CD4-positive, alpha-beta memory T cell (primary cell): ENCODE results near the gene CTNS. TPM values are rescaled to one million over a fixed set of nuclear protein-coding genes. Genes with fewer than 3 reads are reported as not detected.

Experiments
- CTCF ChIA-PET: fragments of 350-600 bp; sonication (Branson Sonifier 250); formaldehyde crosslinking; loops from one replicate; lab custom pipeline; 2021; ENCODE audit warnings: inconsistent platforms; ENCODE audit not compliant: partially characterized antibody; lab: Charles Lee
- POLR2A ChIA-PET: fragments of 350-600 bp; sonication (Branson Sonifier 250); formaldehyde crosslinking; loops from one replicate; lab custom pipeline; 2021; ENCODE audit not compliant: partially characterized antibody; lab: Charles Lee
- DNase-seq, 5 donors: peaks; one replicate each; pipeline versions ENCODE4 v3.0.0 to v3.0.0-alpha.2; 2020 to 2022; ENCODE audit warnings: mixed read lengths in 1 of 5
- H3K27ac ChIP-seq: one replicate; pipeline ENCODE4 v1.7.0; 2013; ENCODE audit warnings: low read depth, low read length
- H3K27me3 ChIP-seq: 2 replicates; pipeline ENCODE4 v1.7.0; 2013; ENCODE audit warnings: mild to moderate bottlenecking, low read length, moderate library complexity; ENCODE audit not compliant: insufficient read depth
- H3K36me3 ChIP-seq: 2 replicates; pipeline ENCODE4 v1.7.0; 2013; ENCODE audit warnings: mild to moderate bottlenecking, low read length, moderate library complexity; ENCODE audit not compliant: insufficient read depth
- H3K4me1 ChIP-seq: 2 replicates; pipeline ENCODE4 v1.7.0; 2013; ENCODE audit warnings: mild to moderate bottlenecking, low read length, moderate library complexity; ENCODE audit not compliant: insufficient read depth
- H3K4me3 ChIP-seq, 2 donors: one replicate each; pipeline ENCODE4 v1.7.0; 2013; ENCODE audit warnings: low read length in 2 of 2, mild to moderate bottlenecking in 1 of 2
- H3K9me3 ChIP-seq, 2 donors: one replicate each; pipeline ENCODE4 v1.7.0; 2013; ENCODE audit warnings: low read length in 2 of 2, control low read depth in 1 of 2; ENCODE audit not compliant: control insufficient read depth in 1 of 2
- H3K27ac Mint-ChIP-seq, 7 donors: one replicate each; pipeline ENCODE4 v1.8.0; 2020 to 2021; ENCODE audit warnings: mixed read lengths in 7 of 7, mild to moderate bottlenecking in 6 of 7, inconsistent platforms in 3 of 7, moderate library complexity in 3 of 7
- H3K27me3 Mint-ChIP-seq, 2 donors: one replicate each; pipeline ENCODE4 v1.8.0; 2020 to 2021; ENCODE audit warnings: mixed read lengths in 2 of 2
- H3K36me3 Mint-ChIP-seq, 2 donors: one replicate each; pipeline ENCODE4 v1.8.0; 2020 to 2021; ENCODE audit warnings: mixed read lengths in 2 of 2, inconsistent platforms in 1 of 2, mild to moderate bottlenecking in 1 of 2
- H3K4me1 Mint-ChIP-seq, 4 donors: one replicate each; pipeline ENCODE4 v1.8.0; 2020 to 2021; ENCODE audit warnings: mixed read lengths in 4 of 4, mild to moderate bottlenecking in 1 of 4
- H3K4me3 Mint-ChIP-seq, 8 donors: one replicate each; pipeline ENCODE4 v1.8.0; 2020 to 2021; ENCODE audit warnings: mixed read lengths in 8 of 8, mild to moderate bottlenecking in 7 of 8, moderate library complexity in 6 of 8, inconsistent platforms in 3 of 8
- H3K9me3 Mint-ChIP-seq, 8 donors: one replicate each; pipeline ENCODE4 v1.8.0; 2020 to 2021; ENCODE audit warnings: mixed read lengths in 8 of 8, mild to moderate bottlenecking in 5 of 8, inconsistent platforms in 3 of 8, moderate library complexity in 1 of 8
- intact Hi-C: fragments of 100-400 bp; cut with micrococcal nuclease; formaldehyde crosslinking; loops from one replicate; pipeline ENCODE4 v1.15.1; 2023
- polyA plus RNA-seq, 2 donors: library from polyadenylated mRNA; unstranded; fragments of 300-500 nt; fragmentation: Illumina TruSeq; gene quantifications; one replicate each; pipeline ENCODE4 v1.2.3, GENCODE V29; 2021
- total RNA-seq, 2 experiments: library from RNA; stranded (reverse); gene quantifications; one replicate each; pipeline ENCODE4 v1.2.3, GENCODE V29; 2021

The CTNS gene
- total and polyA plus RNA-seq, 4 experiments from 2014 or later, result 7.7 to 12.0 (median 9.8) TPM

GRCh38 chr17:3657874-3658783, 21.6 kb downstream of the CTNS start:
- POLR2A ChIA-PET, result interaction anchor here (1.1 kb wide), 1 partner anchor 22 kb away, joined by 3 read pairs; the partner anchor contains the start of genes CTNS and SHPK

GRCh38 chr17:3658784-3659449, 22.4 kb downstream of the CTNS start:
- Histone ChIP-seq H3K27me3 (no peaks in the 10 kb centered on the region), H3K36me3 (no peaks in the 10 kb centered on the region), H3K4me3 (no peak overlapping the region), H3K4me1 (no peaks in the 10 kb centered on the region), H3K9me3 (no peaks in the 10 kb centered on the region), H3K27ac (no peak overlapping the region)
- H3K4me3 Mint-ChIP-seq, result no peak overlapping the region
- intact Hi-C loops, result no loop called here
- H3K36me3 Mint-ChIP-seq, result no peaks in the 10 kb centered on the region
- no peaks in the 10 kb centered on the region for H3K4me1 Mint-ChIP-seq
- H3K27me3 Mint-ChIP-seq, result no peaks in the 10 kb centered on the region
- ChIA-PET POLR2A (no interaction called here), CTCF (no interaction called here)
- no peaks in the 10 kb centered on the region for H3K9me3 Mint-ChIP-seq
- H3K27ac Mint-ChIP-seq, result no peak overlapping the region
- no peak for DNase-seq

More at GRCh38 chr17:3657874-3658783, 21.6 kb downstream of the CTNS start:
- CTCF ChIA-PET, result no interaction called here
- no peaks in the 10 kb centered on the region for H3K9me3 Mint-ChIP-seq
- H3K27me3 Mint-ChIP-seq, result no peaks in the 10 kb centered on the region
- H3K36me3 ChIP-seq, result no peaks in the 10 kb centered on the region
- intact Hi-C loops, result no loop called here
- H3K27ac ChIP-seq, result no peak overlapping the region
- DNase-seq, result no peak
- no peaks in the 10 kb centered on the region for H3K27me3 ChIP-seq
- no peak overlapping the region for H3K27ac Mint-ChIP-seq
- H3K4me1 ChIP-seq, result no peaks in the 10 kb centered on the region
- H3K36me3 Mint-ChIP-seq, result peaks cover 0 to 1% of the 10 kb centered on the region in 2 donors
- H3K4me1 Mint-ChIP-seq, result no peaks in the 10 kb centered on the region
- no peak overlapping the region for H3K4me3 ChIP-seq
- no peaks in the 10 kb centered on the region for H3K9me3 ChIP-seq
- no peak overlapping the region for H3K4me3 Mint-ChIP-seq

DNA sequence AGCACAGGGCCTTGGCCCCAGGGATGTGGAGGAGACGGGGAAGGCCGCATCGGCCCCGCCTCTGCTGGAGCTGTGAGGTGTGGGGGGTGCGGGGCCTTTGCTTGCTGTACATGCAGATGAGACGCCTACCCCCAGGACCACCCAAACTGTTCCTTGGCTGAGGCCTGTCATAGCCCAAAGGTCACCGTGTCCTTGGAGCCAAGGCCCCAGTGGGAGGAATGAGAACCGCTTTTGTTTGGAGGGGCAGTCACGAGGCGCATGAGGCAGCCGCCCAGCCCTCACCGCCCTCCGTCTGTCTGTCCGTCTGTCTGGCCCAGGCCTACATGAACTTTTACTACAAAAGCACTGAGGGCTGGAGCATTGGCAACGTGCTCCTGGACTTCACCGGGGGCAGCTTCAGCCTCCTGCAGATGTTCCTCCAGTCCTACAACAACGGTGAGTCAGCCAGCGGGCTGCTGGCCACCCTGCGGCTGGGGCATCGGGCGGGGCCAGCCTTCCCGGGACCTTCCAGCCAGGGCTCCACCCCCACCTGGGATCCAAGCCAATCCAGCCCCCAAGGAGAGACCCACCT, 23.1 kb downstream of the CTNS start:
- ChIA-PET CTCF (no interaction called here), POLR2A (no interaction called here)
- Histone ChIP-seq H3K4me3 (no peak overlapping the region), H3K27me3 (no peaks in the 10 kb centered on the region), H3K27ac (no peak overlapping the region), H3K4me1 (no peaks in the 10 kb centered on the region), H3K9me3 (no peaks in the 10 kb centered on the region), H3K36me3 (no peaks in the 10 kb centered on the region)
- Mint-ChIP-seq H3K36me3 (no peaks in the 10 kb centered on the region), H3K27me3 (no peaks in the 10 kb centered on the region), H3K27ac (no peak overlapping the region), H3K4me3 (no peak overlapping the region), H3K4me1 (no peaks in the 10 kb centered on the region), H3K9me3 (no peaks in the 10 kb centered on the region)
- intact Hi-C loops, result no loop called here
- no peak for DNase-seq

- DNase-seq, result no peak
- Histone ChIP-seq H3K27ac (no peak overlapping the region), H3K9me3 (no peaks in the 10 kb centered on the region), H3K27me3 (no peaks in the 10 kb centered on the region), H3K36me3 (no peaks in the 10 kb centered on the region), H3K4me1 (no peaks in the 10 kb centered on the region), H3K4me3 (no peak overlapping the region)
- intact Hi-C loops, result no loop called here
- no peak overlapping the region for H3K4me3 Mint-ChIP-seq
- CTCF ChIA-PET, result interaction anchor here (1.4 kb wide), 1 partner anchor 19 kb away, joined by 3 read pairs; no protein-coding TSS in a partner anchor
- H3K27me3 Mint-ChIP-seq, result no peaks in the 10 kb centered on the region
- H3K27ac Mint-ChIP-seq, result no peak overlapping the region
- POLR2A ChIA-PET, result no interaction called here
- H3K36me3 Mint-ChIP-seq, result no peaks in the 10 kb centered on the region
- H3K9me3 Mint-ChIP-seq, result no peaks in the 10 kb centered on the region
- peaks cover 0 to 2% (median 0%) of the 10 kb centered on the region in 4 donors for H3K4me1 Mint-ChIP-seq
Measured at GRCh38 chr17:3660311-3660891, 23.8 kb downstream of the CTNS start.

DNA sequence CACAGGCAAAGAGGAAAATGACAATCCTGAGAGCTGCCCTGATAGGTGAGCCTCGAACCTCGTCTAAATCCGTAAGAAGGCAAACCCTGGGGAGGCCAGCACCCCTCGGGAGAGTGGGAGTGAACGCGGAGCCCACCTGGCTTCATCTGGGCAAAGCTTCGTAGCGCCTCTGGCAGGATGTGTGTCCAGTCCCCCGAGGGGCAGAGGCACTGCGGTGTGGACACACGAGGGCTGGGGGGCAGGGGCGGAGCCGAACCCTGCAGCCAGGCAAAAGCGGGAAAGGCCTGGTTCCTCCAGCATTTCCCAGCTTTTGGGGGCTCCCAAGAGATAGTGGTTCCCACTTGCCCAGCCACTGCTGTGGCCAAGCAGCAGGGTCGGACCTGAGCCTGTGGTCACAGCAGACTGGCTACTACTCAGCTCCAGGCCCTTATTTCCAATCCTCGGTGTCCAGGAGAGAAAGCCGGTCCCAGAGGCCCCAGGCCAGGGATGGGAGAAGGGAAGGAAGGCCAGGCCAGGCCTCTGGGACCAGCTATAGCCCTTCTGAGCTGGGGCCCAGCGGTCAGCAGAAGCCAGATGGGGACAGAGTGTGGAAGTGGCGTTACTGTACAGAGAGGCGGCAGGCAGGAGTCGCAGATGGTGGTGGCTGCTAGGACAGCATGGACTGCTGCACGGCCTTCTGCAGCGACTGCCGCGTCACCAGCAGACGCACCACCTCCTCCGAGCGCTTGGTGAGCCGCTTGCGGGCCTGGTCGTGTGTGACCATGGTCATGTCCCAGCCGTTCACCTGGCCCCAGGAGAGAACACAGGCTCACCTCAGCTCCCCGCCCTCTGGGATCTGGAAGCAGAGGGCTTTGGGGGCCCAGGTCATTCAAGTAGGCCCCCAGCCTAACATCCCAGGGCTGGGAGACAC, 26.8 kb downstream of the CTNS start:
- no peak overlapping the region for H3K27ac Mint-ChIP-seq
- peaks cover 0 to 1% of the 10 kb centered on the region in 2 donors for H3K36me3 Mint-ChIP-seq
- no peaks in the 10 kb centered on the region for H3K9me3 ChIP-seq
- ChIA-PET CTCF (no interaction called here), POLR2A (interaction anchor here (0.6 kb wide), 2 partner anchors 478 to 835 kb away, joined by 3 to 4 read pairs; no protein-coding TSS in a partner anchor)
- H3K27me3 Mint-ChIP-seq, result no peaks in the 10 kb centered on the region
- H3K9me3 Mint-ChIP-seq, result no peaks in the 10 kb centered on the region
- intact Hi-C loops, result no loop called here
- no peak overlapping the region for H3K27ac ChIP-seq
- no peaks in the 10 kb centered on the region for H3K27me3 ChIP-seq
- DNase-seq, result no peak
- H3K4me1 Mint-ChIP-seq, result peaks cover 6 to 12% (median 10%) of the 10 kb centered on the region in 4 donors
- no peak overlapping the region for H3K4me3 Mint-ChIP-seq
- H3K4me1 ChIP-seq, result peaks cover 10% of the 10 kb centered on the region
- no peaks in the 10 kb centered on the region for H3K36me3 ChIP-seq
- H3K4me3 ChIP-seq, result no peak overlapping the region

DNA sequence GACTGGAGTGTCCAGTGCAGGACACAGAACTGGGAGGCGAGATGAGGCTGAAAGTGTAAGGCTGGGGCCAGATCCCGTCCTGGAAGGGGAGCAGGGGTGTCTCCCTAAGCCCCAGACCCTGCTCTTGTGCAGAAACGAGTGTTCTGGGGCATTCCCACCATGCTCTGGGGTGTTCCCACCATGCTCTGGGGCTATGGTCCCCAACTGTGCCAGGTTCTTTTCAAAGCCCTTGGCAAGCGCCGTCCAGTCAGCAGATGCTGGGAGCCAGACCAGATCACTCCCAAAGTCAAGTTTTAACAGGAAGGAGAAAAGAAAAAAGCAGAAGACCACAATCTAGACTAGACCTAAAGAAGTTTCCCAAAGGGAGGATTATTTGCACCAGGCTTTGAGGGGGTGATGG, 29.3 kb downstream of the CTNS start:
- Histone ChIP-seq H3K27me3 (no peaks in the 10 kb centered on the region), H3K36me3 (no peaks in the 10 kb centered on the region), H3K27ac (no peak overlapping the region), H3K4me3 (no peak overlapping the region), H3K4me1 (peaks cover 23% of the 10 kb centered on the region), H3K9me3 (no peaks in the 10 kb centered on the region)
- peaks cover 15 to 27% (median 17%) of the 10 kb centered on the region in 4 donors for H3K4me1 Mint-ChIP-seq
- POLR2A ChIA-PET, result interaction anchor here (1.6 kb wide), 1 partner anchor 29 kb away, joined by 5 read pairs; the partner anchor contains the start of genes CTNS and SHPK
- CTCF ChIA-PET, result no interaction called here
- DNase-seq, result no peak
- no peaks in the 10 kb centered on the region for H3K9me3 Mint-ChIP-seq
- H3K27ac Mint-ChIP-seq, result no peak overlapping the region
- H3K4me3 Mint-ChIP-seq, result peak overlapping the region in 4 of 8 donors; percentile 49 to 71 (median 62)
- H3K27me3 Mint-ChIP-seq, result no peaks in the 10 kb centered on the region
- intact Hi-C loops, result loop anchor here (5.0 kb wide), 1 partner anchor 619 kb away; no protein-coding TSS in a partner anchor
- H3K36me3 Mint-ChIP-seq, result peaks cover 0 to 6% of the 10 kb centered on the region in 2 donors
